ENCODE data around the gene PCID2.

Gene PCID2

GRCh38 chr13:113146750-113147149 lies 61.7 kb downstream of the PCID2 start:
- H3K9me3 Mint-ChIP-seq, result no peaks in the 10 kb centered on the region

GRCh38 chr13:113145911-113146598 lies 62.4 kb downstream of the PCID2 start:
- H3K9me3 Mint-ChIP-seq, result no peaks in the 10 kb centered on the region
- no peak overlapping the region for H3K27ac Mint-ChIP-seq
- H3K27me3 Mint-ChIP-seq, result no peaks in the 10 kb centered on the region

More at GRCh38 chr13:113146750-113147149, 61.7 kb downstream of the PCID2 start:
- Mint-ChIP-seq H3K4me1 (ENCODE audit: low read depth) (peaks cover 9% of the 10 kb centered on the region), H3K27ac (no peak overlapping the region), H3K27me3 (no peaks in the 10 kb centered on the region), H3K36me3 (ENCODE audit: low read depth) (no peaks in the 10 kb centered on the region), H3K4me3 (no peak overlapping the region)

GRCh38 chr13:113145496-113145895 lies 63.0 kb downstream of the PCID2 start:
- Mint-ChIP-seq H3K4me1 (ENCODE audit: low read depth) (peaks cover 9% of the 10 kb centered on the region), H3K36me3 (ENCODE audit: low read depth) (no peaks in the 10 kb centered on the region), H3K9me3 (no peaks in the 10 kb centered on the region), H3K27me3 (no peaks in the 10 kb centered on the region), H3K4me3 (no peak overlapping the region), H3K27ac (no peak overlapping the region)

More at GRCh38 chr13:113145911-113146598, 62.4 kb downstream of the PCID2 start:
- Mint-ChIP-seq H3K36me3 (ENCODE audit: low read depth) (no peaks in the 10 kb centered on the region), H3K4me3 (no peak overlapping the region), H3K4me1 (ENCODE audit: low read depth) (peaks cover 9% of the 10 kb centered on the region)

GRCh38 chr13:113144255-113144629 lies 64.2 kb downstream of the PCID2 start:
- Mint-ChIP-seq H3K9me3 (no peaks in the 10 kb centered on the region), H3K27ac (no peak overlapping the region), H3K27me3 (no peaks in the 10 kb centered on the region), H3K4me1 (ENCODE audit: low read depth) (peaks cover 9% of the 10 kb centered on the region), H3K36me3 (ENCODE audit: low read depth) (no peaks in the 10 kb centered on the region), H3K4me3 (no peak overlapping the region)

- no peaks in the 10 kb centered on the region for H3K27me3 Mint-ChIP-seq
- peaks cover 9% of the 10 kb centered on the region for H3K4me1 Mint-ChIP-seq (ENCODE audit: low read depth)
- no peak overlapping the region for H3K27ac Mint-ChIP-seq
Measured at GRCh38 chr13:113143466-113144254, 64.8 kb downstream of the PCID2 start.

GRCh38 chr13:113142876-113143275 lies 65.6 kb downstream of the PCID2 start:
- Mint-ChIP-seq H3K4me1 (ENCODE audit: low read depth) (peaks cover 9% of the 10 kb centered on the region), H3K4me3 (no peak overlapping the region), H3K27ac (no peak overlapping the region), H3K9me3 (no peaks in the 10 kb centered on the region), H3K36me3 (ENCODE audit: low read depth) (no peaks in the 10 kb centered on the region), H3K27me3 (peaks cover 1% of the 10 kb centered on the region)

More at GRCh38 chr13:113143466-113144254, 64.8 kb downstream of the PCID2 start:
- Mint-ChIP-seq H3K4me3 (no peak overlapping the region), H3K36me3 (ENCODE audit: low read depth) (no peaks in the 10 kb centered on the region), H3K9me3 (no peaks in the 10 kb centered on the region)

- Mint-ChIP-seq H3K27me3 (peaks cover 7% of the 10 kb centered on the region), H3K4me1 (ENCODE audit: low read depth) (peaks cover 9% of the 10 kb centered on the region), H3K4me3 (no peak overlapping the region), H3K27ac (no peak overlapping the region), H3K9me3 (no peaks in the 10 kb centered on the region), H3K36me3 (ENCODE audit: low read depth) (no peaks in the 10 kb centered on the region)
Measured at GRCh38 chr13:113141601-113141970, 66.9 kb downstream of the PCID2 start.

- no peak overlapping the region for H3K27ac Mint-ChIP-seq
- H3K9me3 Mint-ChIP-seq, result no peaks in the 10 kb centered on the region
- H3K4me3 Mint-ChIP-seq, result no peak overlapping the region
- peaks cover 6% of the 10 kb centered on the region for H3K4me1 Mint-ChIP-seq (ENCODE audit: low read depth)
- H3K36me3 Mint-ChIP-seq (ENCODE audit: low read depth), result no peaks in the 10 kb centered on the region
- peaks cover 9% of the 10 kb centered on the region for H3K27me3 Mint-ChIP-seq
Measured at GRCh38 chr13:113140677-113141600, 67.5 kb downstream of the PCID2 start.

- no peaks in the 10 kb centered on the region for H3K4me1 Mint-ChIP-seq (ENCODE audit: low read depth)
- no peak overlapping the region for H3K4me3 Mint-ChIP-seq
Measured at GRCh38 chr13:113139577-113139976, 68.9 kb downstream of the PCID2 start.

GRCh38 chr13:113138792-113139551 lies 69.5 kb downstream of the PCID2 start:
- Mint-ChIP-seq H3K27ac (no peak overlapping the region), H3K4me1 (ENCODE audit: low read depth) (no peaks in the 10 kb centered on the region), H3K9me3 (no peaks in the 10 kb centered on the region), H3K27me3 (peaks cover 11% of the 10 kb centered on the region), H3K4me3 (no peak overlapping the region), H3K36me3 (ENCODE audit: low read depth) (no peaks in the 10 kb centered on the region)

More at GRCh38 chr13:113139577-113139976, 68.9 kb downstream of the PCID2 start:
- Mint-ChIP-seq H3K36me3 (ENCODE audit: low read depth) (no peaks in the 10 kb centered on the region), H3K9me3 (no peaks in the 10 kb centered on the region), H3K27me3 (peaks cover 11% of the 10 kb centered on the region), H3K27ac (no peak overlapping the region)

- no peak overlapping the region for H3K4me3 Mint-ChIP-seq
- peaks cover 15% of the 10 kb centered on the region for H3K27me3 Mint-ChIP-seq
- no peaks in the 10 kb centered on the region for H3K4me1 Mint-ChIP-seq (ENCODE audit: low read depth)
Measured at GRCh38 chr13:113137691-113138298, 70.7 kb downstream of the PCID2 start.

GRCh38 chr13:113135281-113135760 lies 73.1 kb downstream of the PCID2 start:
- no peaks in the 10 kb centered on the region for H3K9me3 Mint-ChIP-seq
- no peak overlapping the region for H3K4me3 Mint-ChIP-seq
- peaks cover 29% of the 10 kb centered on the region for H3K27me3 Mint-ChIP-seq
- no peaks in the 10 kb centered on the region for H3K36me3 Mint-ChIP-seq (ENCODE audit: low read depth)
- H3K27ac Mint-ChIP-seq, result no peak overlapping the region
- no peaks in the 10 kb centered on the region for H3K4me1 Mint-ChIP-seq (ENCODE audit: low read depth)

More at GRCh38 chr13:113137691-113138298, 70.7 kb downstream of the PCID2 start:
- Mint-ChIP-seq H3K9me3 (no peaks in the 10 kb centered on the region), H3K27ac (no peak overlapping the region), H3K36me3 (ENCODE audit: low read depth) (no peaks in the 10 kb centered on the region)

- H3K27ac Mint-ChIP-seq, result no peak overlapping the region
- peak overlapping the region; percentile 50 for H3K4me3 Mint-ChIP-seq
- peaks cover 38% of the 10 kb centered on the region for H3K27me3 Mint-ChIP-seq
- H3K9me3 Mint-ChIP-seq, result no peaks in the 10 kb centered on the region
- H3K36me3 Mint-ChIP-seq (ENCODE audit: low read depth), result no peaks in the 10 kb centered on the region
- no peaks in the 10 kb centered on the region for H3K4me1 Mint-ChIP-seq (ENCODE audit: low read depth)
Measured at GRCh38 chr13:113129921-113130750, 78.3 kb downstream of the PCID2 start.

Measured in stimulated activated naive CD8-positive, alpha-beta T cell treated with anti-CD3 and anti-CD28 coated beads, Interleukin-15, Interleukin-2, amounts not matched to agents 100 ng/mL and 50 ng/mL, for 24 hours (primary cell).